HUDEP-2 (cell line): Measurements from ENCODE around the gene GOLGA6C.
"Not testable (repeated sequence)": the region's sequence is repeated elsewhere in the genome, so short reads cannot be mapped to it uniquely, and the experiment has no call there.

ENCODE experiments used
- DNase-seq, 76 experiments: peaks; one replicate each; lab custom pipeline; 2025; ENCODE audit not compliant: unreplicated experiment in 76 of 76; lab: John Stamatoyannopoulos, UW

The GOLGA6C gene

GRCh38 chr15:75227663-75228280, 30.4 kb upstream of the GOLGA6C start:
- no peak for DNase-seq

GRCh38 chr15:75228787-75229186, 29.3 kb upstream of the GOLGA6C start:
- no peak for DNase-seq

GRCh38 chr15:75229191-75230015, 28.7 kb upstream of the GOLGA6C start:
- no peak for DNase-seq

GRCh38 chr15:75230016-75230343, 28.2 kb upstream of the GOLGA6C start:
- no peak for DNase-seq

GRCh38 chr15:75230551-75231371, 27.4 kb upstream of the GOLGA6C start:
- DNase-seq, result no peak

- no peak for DNase-seq
Observed at GRCh38 chr15:75231836-75232235, 26.3 kb upstream of the GOLGA6C start.

- DNase-seq, result no peak
Observed at GRCh38 chr15:75232252-75232813, 25.8 kb upstream of the GOLGA6C start.

- DNase-seq, result no peak
Observed at GRCh38 chr15:75232826-75233503, 25.2 kb upstream of the GOLGA6C start.

GRCh38 chr15:75233504-75234190, 24.5 kb upstream of the GOLGA6C start:
- no peak for DNase-seq

GRCh38 chr15:75234191-75234810, 23.8 kb upstream of the GOLGA6C start:
- no peak for DNase-seq

GRCh38 chr15:75235051-75235673, 23.0 kb upstream of the GOLGA6C start:
- no peak for DNase-seq

GRCh38 chr15:75235760-75236729, 22.1 kb upstream of the GOLGA6C start:
- no peak for DNase-seq

- DNase-seq, result no peak
Observed at GRCh38 chr15:75237316-75237982, 20.7 kb upstream of the GOLGA6C start.

- no peak for DNase-seq
Observed at GRCh38 chr15:75238150-75238549, 20.0 kb upstream of the GOLGA6C start.

GRCh38 chr15:75245741-75246140, 12.4 kb upstream of the GOLGA6C start:
- DNase-seq, result not testable (repeated sequence)

GRCh38 chr15:75248991-75249390, 9.1 kb upstream of the GOLGA6C start:
- not testable (repeated sequence) for DNase-seq

- DNase-seq, result no peak
Observed at GRCh38 chr15:75249726-75250125, 8.4 kb upstream of the GOLGA6C start.
